ENCODE results near the gene SREK1IP1. TPM values are rescaled to one million over a fixed set of nuclear protein-coding genes. Genes with fewer than 3 reads are reported as not detected.

SREK1IP1 gene
- total RNA-seq, 2 experiments from 2014 or later: 19.4 to 21.8 TPM

- H3K4me1 Mint-ChIP-seq (ENCODE audit: low read depth): no peaks in the 10 kb centered on the region
- ATAC-seq (no peak), DNase-seq (no peak)
- H3K27me3 Mint-ChIP-seq (ENCODE audit: low read depth): peaks cover 10% of the 10 kb centered on the region
- ChIA-PET POLR2A (no interaction called here), CTCF (no interaction called here)
- no peaks in the 10 kb centered on the region for H3K36me3 Mint-ChIP-seq (ENCODE audit: low read depth)
- H3K4me3 Mint-ChIP-seq: no peak overlapping the region
- no peaks in the 10 kb centered on the region for H3K9me3 Mint-ChIP-seq (ENCODE audit: insufficient read depth)
- no peak overlapping the region for H3K27ac Mint-ChIP-seq
Measured at GRCh38 chr5:64678374-64678773, 90.1 kb downstream of the SREK1IP1 start.

- Mint-ChIP-seq H3K4me1 (ENCODE audit: low read depth) (no peaks in the 10 kb centered on the region), H3K27me3 (ENCODE audit: low read depth) (peaks cover 5% of the 10 kb centered on the region), H3K9me3 (ENCODE audit: insufficient read depth) (no peaks in the 10 kb centered on the region), H3K4me3 (no peak overlapping the region), H3K36me3 (ENCODE audit: low read depth) (no peaks in the 10 kb centered on the region), H3K27ac (no peak overlapping the region)
- ATAC-seq: no peak
- ChIA-PET CTCF (no interaction called here), POLR2A (no interaction called here)
- no peak for DNase-seq
Measured at GRCh38 chr5:64671678-64672077, 96.8 kb downstream of the SREK1IP1 start.

GRCh38 chr5:64670277-64670676 is 98.2 kb downstream of the SREK1IP1 start:
- Mint-ChIP-seq H3K27me3 (ENCODE audit: low read depth) (peaks cover 8% of the 10 kb centered on the region), H3K27ac (no peak overlapping the region), H3K4me1 (ENCODE audit: low read depth) (no peaks in the 10 kb centered on the region), H3K4me3 (no peak overlapping the region), H3K9me3 (ENCODE audit: insufficient read depth) (no peaks in the 10 kb centered on the region), H3K36me3 (ENCODE audit: low read depth) (no peaks in the 10 kb centered on the region)
- ChIA-PET CTCF (interaction anchor here (1.1 kb wide), 1 partner anchor 12 kb away, joined by 5 read pairs; no protein-coding TSS in a partner anchor), POLR2A (no interaction called here)
- ATAC-seq: no peak
- no peak for DNase-seq

Other genes with a start within 250 kb of the SREK1IP1 start
- not detected for gene SHISAL2B, start 78.2 kb downstream of the SREK1IP1 start, total RNA-seq
- gene CWC27, start 239 bp upstream of the SREK1IP1 start, total RNA-seq: 10 to 100 TPM; 23.2 to 23.7 TPM